Measurements from ENCODE around the gene NGEF. TPM values are rescaled to one million over a fixed set of nuclear protein-coding genes. Genes with fewer than 3 reads are reported as not detected.

Gene NGEF
- total and polyA plus RNA-seq, 7 donors = 0.13 to 0.51 (median 0.25) TPM; not detected in 1

GRCh38 chr2:232829988-232830387, 183.1 kb downstream of the NGEF start:
- Histone ChIP-seq H3K36me3 (ENCODE audit: insufficient read depth in 1 of 2, low read depth in 1 of 2) (peaks cover 14 to 86% of the 10 kb centered on the region in 2 donors), H3K4me1 (no peaks in the 10 kb centered on the region), H3K4me3 (no peak overlapping the region), H3K9me3 (no peaks in the 10 kb centered on the region), H3K27ac (no peak overlapping the region), H3K27me3 (ENCODE audit: insufficient read depth in 3 of 3, low read length in 2 of 3) (no peaks in the 10 kb centered on the region)
- no peak for TF ChIP-seq CTCF (IDR thresholded peaks at IDR 0.05)
- ATAC-seq = no peak
- no peak for DNase-seq
- WGBS, 3 donors = 91 to 94% (median 92%) methylated on average over 3 of the region's 3 CpGs
- intact Hi-C loops (cut with DNase I) = no loop called here

Other genes with a start within 250 kb of the NGEF start
- not detected for gene KCNJ13, start 236.7 kb downstream of the NGEF start, total RNA-seq
- gene KCNJ13, start 236.7 kb downstream of the NGEF start, polyA plus RNA-seq = under 1 TPM in 1 of 3 donors, not detected in 2; 0.03 TPM
- 1 to 10 TPM in 1 of 4 donors, under 1 TPM in 3; 0.56 to 2.1 (median 0.60) TPM for gene SNORC, start 143.0 kb downstream of the NGEF start, total RNA-seq
- 1 to 10 TPM in 1 of 3 donors, under 1 TPM in 2; 0.06 to 1.1 (median 0.64) TPM for gene SNORC, start 143.0 kb downstream of the NGEF start, polyA plus RNA-seq
- gene NEU2, start 19.4 kb upstream of the NGEF start, total RNA-seq = not detected
- gene NEU2, start 19.4 kb upstream of the NGEF start, polyA plus RNA-seq = not detected
- gene INPP5D, start 47.1 kb upstream of the NGEF start, total RNA-seq = 1 to 10 TPM; 2.8 to 4.2 (median 3.7) TPM
- 1 to 10 TPM; 1.2 to 2.4 (median 2.4) TPM for gene INPP5D, start 47.1 kb upstream of the NGEF start, polyA plus RNA-seq
- 10 to 100 TPM; 14.3 to 26.3 (median 22.1) TPM for gene ATG16L1, start 238.4 kb upstream of the NGEF start, total RNA-seq
- gene ATG16L1, start 238.4 kb upstream of the NGEF start, polyA plus RNA-seq = 10 to 100 TPM; 15.1 to 46.3 (median 24.0) TPM

Data from psoas muscle (tissue), 8 donors.